Fibroblast of skin of left biceps (primary cell): Measurements from ENCODE around the gene TRAIP.
A peak's percentile ranks its signal among the peaks of the same experiment; 100 is the strongest.

Experiments used
- DNase-seq, 2 experiments: peaks; one replicate each; pipeline ENCODE4 v3.0.0-alpha.2; 2013; ENCODE audit warnings: low read depth in 2 of 2

The TRAIP gene

GRCh38 chr3:49876567-49876966, 20.2 kb upstream of the TRAIP start:
- DNase-seq = no peak

GRCh38 chr3:49873623-49874022, 17.3 kb upstream of the TRAIP start:
- DNase-seq = no peak

- no peak for DNase-seq
Measured at GRCh38 chr3:49872801-49873281, 16.5 kb upstream of the TRAIP start.

GRCh38 chr3:49871531-49872153, 15.3 kb upstream of the TRAIP start:
- DNase-seq = no peak

- DNase-seq = no peak
Measured at GRCh38 chr3:49869525-49870126, 13.3 kb upstream of the TRAIP start, which contains the start of gene CAMKV. TSS of gene CAMKV (minus strand) at chr3:49869906. CDS start at chr3:49862388, 7,518 bp downstream.

GRCh38 chr3:49868862-49869466, 12.6 kb upstream of the TRAIP start:
- no peak for DNase-seq

GRCh38 chr3:49867871-49868321, 11.5 kb upstream of the TRAIP start:
- DNase-seq = peak; percentile 2 to 6

GRCh38 chr3:49867400-49867799, 11.0 kb upstream of the TRAIP start:
- DNase-seq = no peak

- no peak for DNase-seq
Measured at GRCh38 chr3:49865198-49865784, 8.9 kb upstream of the TRAIP start.

GRCh38 chr3:49864505-49864904, 8.1 kb upstream of the TRAIP start:
- no peak for DNase-seq

GRCh38 chr3:49859576-49860305, 3.4 kb upstream of the TRAIP start:
- no peak for DNase-seq

GRCh38 chr3:49855662-49856061, 702 bp downstream of the TRAIP start:
- no peak for DNase-seq

GRCh38 chr3:49845694-49846093, 10.7 kb downstream of the TRAIP start:
- DNase-seq = no peak

- DNase-seq = no peak
Measured at GRCh38 chr3:49844464-49845183, 11.7 kb downstream of the TRAIP start.

- DNase-seq = no peak
Measured at GRCh38 chr3:49842843-49843517, 13.4 kb downstream of the TRAIP start.

GRCh38 chr3:49841806-49842205, 14.6 kb downstream of the TRAIP start:
- DNase-seq = no peak

GRCh38 chr3:49841126-49841696, 15.2 kb downstream of the TRAIP start:
- DNase-seq = no peak

GRCh38 chr3:49840388-49840787, 16.0 kb downstream of the TRAIP start:
- DNase-seq = no peak

GRCh38 chr3:49839193-49839809, 17.1 kb downstream of the TRAIP start:
- DNase-seq = peak; percentile 41 to 48

GRCh38 chr3:49831341-49831740, 25.0 kb downstream of the TRAIP start:
- no peak for DNase-seq
